Breast epithelium (tissue), 4 donors: ENCODE data around the gene SIRPA. TPM values are rescaled to one million over a fixed set of nuclear protein-coding genes. Genes with fewer than 3 reads are reported as not detected.

ENCODE experiments used
- DNase-seq, 2 donors: peaks; one replicate each; pipeline ENCODE4 v3.0.0-alpha.2; 2019; ENCODE audit warnings: low spot score in 2 of 2
- H3K27ac ChIP-seq, 2 donors: fragments of 200-600 bp; sonication (generic) in 1 of 2; one replicate each; pipeline ENCODE4 v1.5.1; 2016 to 2019; ENCODE audit warnings: mild to moderate bottlenecking in 1 of 2
- H3K27me3 ChIP-seq, 2 donors: fragments of 200-600 bp; sonication (generic) in 1 of 2; one replicate each; pipeline versions ENCODE4 v1.5.1 to v1.6.0; 2017 to 2019; ENCODE audit warnings: control low read depth in 1 of 2, mild to moderate bottlenecking in 1 of 2
- H3K36me3 ChIP-seq: fragments of 200-600 bp; one replicate; pipeline ENCODE4 v1.5.1; 2019
- H3K4me1 ChIP-seq, 2 donors: fragments of 200-600 bp; sonication (generic); one replicate each; pipeline ENCODE4 v1.5.1; 2016 to 2019; ENCODE audit warnings: control low read depth in 1 of 2
- H3K4me3 ChIP-seq, 3 donors: fragments of 200-600 bp; sonication (generic); 1 replicate in 2 of 3; 2 replicates in 1 of 3; pipeline ENCODE4 v1.5.1; 2016 to 2019; ENCODE audit warnings: mild to moderate bottlenecking in 3 of 3, moderate library complexity in 2 of 3
- H3K9me3 ChIP-seq, 2 donors: fragments of 200-600 bp; sonication (generic) in 1 of 2; one replicate each; pipeline ENCODE4 v1.5.1; 2016 to 2019; ENCODE audit warnings: control low read depth in 1 of 2
- CTCF ChIP-seq, 3 donors: fragments of 450-650 bp; IDR thresholded peaks; one replicate each; pipeline ENCODE4 v1.5.1; 2016 to 2017; ENCODE audit warnings: antibody characterized with exemption in 3 of 3, mild to moderate bottlenecking in 3 of 3, moderate library complexity in 3 of 3
- POLR2A ChIP-seq: fragments of 450-650 bp; IDR thresholded peaks from one replicate; pipeline ENCODE4 v1.6.1; 2016; ENCODE audit warnings: antibody characterized with exemption, mild to moderate bottlenecking, moderate library complexity
- POLR2AphosphoS5 ChIP-seq, 3 donors: sonication (generic); formaldehyde crosslinking; IDR thresholded peaks; one replicate each; pipeline ENCODE4 v1.6.1; 2017; ENCODE audit warnings: antibody characterized with exemption in 3 of 3
- intact Hi-C: fragments of 100-400 bp; cut with DNase I; formaldehyde crosslinking; loops from one replicate; pipeline ENCODE4 v1.15.1; 2023; ENCODE audit warnings: low total_unique reads
- total RNA-seq, 3 donors: library from RNA; depleted of rRNA; stranded (reverse); fragments of >200 nt; gene quantifications; one replicate each; pipeline ENCODE4 v1.1.0, GENCODE V29; 2016

Gene SIRPA
- total RNA-seq, 3 donors from 2014 or later, result 42.3 to 64.6 (median 53.9) TPM

GRCh38 chr20:1871807-1872458, 23.3 kb upstream of the SIRPA start:
- intact Hi-C loops, result no loop called here
- H3K4me1 ChIP-seq, result no peaks in the 10 kb centered on the region
- DNase-seq, result no peak

GRCh38 chr20:1872459-1873097, 22.6 kb upstream of the SIRPA start:
- H3K36me3 ChIP-seq, result no peaks in the 10 kb centered on the region
- no peak overlapping the region for H3K4me3 ChIP-seq
- intact Hi-C loops, result no loop called here
- H3K27me3 ChIP-seq, result no peaks in the 10 kb centered on the region
- no peak overlapping the region for H3K27ac ChIP-seq
- no peaks in the 10 kb centered on the region for H3K4me1 ChIP-seq
- no peak for DNase-seq
- H3K9me3 ChIP-seq, result no peaks in the 10 kb centered on the region
- no peak for TF ChIP-seq POLR2AphosphoS5 (IDR thresholded peaks at IDR 0.05)
- TF ChIP-seq POLR2A, result no peak
- TF ChIP-seq CTCF (IDR thresholded peaks at IDR 0.05), result no peak

More at GRCh38 chr20:1871807-1872458, 23.3 kb upstream of the SIRPA start:
- Histone ChIP-seq H3K9me3 (no peaks in the 10 kb centered on the region), H3K4me3 (no peak overlapping the region), H3K27me3 (no peaks in the 10 kb centered on the region), H3K27ac (no peak overlapping the region), H3K36me3 (no peaks in the 10 kb centered on the region)
- TF ChIP-seq CTCF (IDR thresholded peaks at IDR 0.05) (no peak), POLR2A (no peak), POLR2AphosphoS5 (IDR thresholded peaks at IDR 0.05) (no peak)

- Histone ChIP-seq H3K27ac (no peak overlapping the region), H3K27me3 (no peaks in the 10 kb centered on the region), H3K4me1 (no peaks in the 10 kb centered on the region), H3K36me3 (no peaks in the 10 kb centered on the region), H3K9me3 (no peaks in the 10 kb centered on the region), H3K4me3 (no peak overlapping the region)
- intact Hi-C loops, result no loop called here
- no peak for DNase-seq
- TF ChIP-seq POLR2A (no peak), POLR2AphosphoS5 (IDR thresholded peaks at IDR 0.05) (no peak), CTCF (IDR thresholded peaks at IDR 0.05) (no peak)
These were observed 20.6 kb upstream of the SIRPA start for GRCh38 chr20:1874450-1875182.

- Histone ChIP-seq H3K27me3 (no peaks in the 10 kb centered on the region), H3K27ac (no peak overlapping the region), H3K4me1 (no peaks in the 10 kb centered on the region), H3K4me3 (no peak overlapping the region), H3K9me3 (no peaks in the 10 kb centered on the region), H3K36me3 (no peaks in the 10 kb centered on the region)
- intact Hi-C loops, result no loop called here
- no peak for TF ChIP-seq POLR2AphosphoS5 (IDR thresholded peaks at IDR 0.05)
- no peak for TF ChIP-seq POLR2A
- TF ChIP-seq CTCF (IDR thresholded peaks at IDR 0.05), result no peak
- DNase-seq, result no peak
These were observed 20.0 kb upstream of the SIRPA start for GRCh38 chr20:1875183-1875554.

- no peaks in the 10 kb centered on the region for H3K36me3 ChIP-seq
- H3K4me3 ChIP-seq, result no peak overlapping the region
- no peaks in the 10 kb centered on the region for H3K27me3 ChIP-seq
- intact Hi-C loops, result no loop called here
- no peak overlapping the region for H3K27ac ChIP-seq
- no peaks in the 10 kb centered on the region for H3K9me3 ChIP-seq
- H3K4me1 ChIP-seq, result no peaks in the 10 kb centered on the region
- no peak for DNase-seq
- TF ChIP-seq POLR2AphosphoS5 (IDR thresholded peaks at IDR 0.05) (no peak), POLR2A (no peak), CTCF (IDR thresholded peaks at IDR 0.05) (no peak)
These were observed 19.4 kb upstream of the SIRPA start for GRCh38 chr20:1875762-1876161.
